ENCODE data around the gene CFAP126.

- no peak for TF ChIP-seq ZNF274 (IDR thresholded peaks at IDR 0.05; ENCODE audit: low read depth, low read length)
- no peak for TF ChIP-seq YY1 (IDR thresholded peaks at IDR 0.05; ENCODE audit: insufficient read depth, insufficient read length)
Observed at GRCh38 chr1:161342177-161342576, 25.5 kb downstream of the CFAP126 start.

All from NT2/D1 (cell line).